HCT116 (cell line): ENCODE data around the gene RFX2. TPM values are rescaled to one million over a fixed set of nuclear protein-coding genes. Genes with fewer than 3 reads are reported as not detected.

ENCODE experiments used
- ATAC-seq: fragments of 200-7000 bp; cut with Tn5 transposase; 2 replicates; pipeline ENCODE4 v1.9.1; 2020; ENCODE audit warnings: mild to moderate bottlenecking, moderate library complexity
- BruUV-seq: library from RNA; stranded (reverse); fragments of 400-500 nt; replicated peaks from 2 replicates; lab custom pipeline; 2021; lab: Mats Ljungman, UMichigan
- CTCF ChIA-PET: fragments of 300-600 bp; sonication (Branson Sonifier 250); formaldehyde crosslinking; loops from one replicate; lab custom pipeline; 2021; ENCODE audit warnings: antibody characterized with exemption; lab: Charles Lee
- POLR2A ChIA-PET: fragments of 300-600, 350-600 bp; sonication (Branson Sonifier 250); formaldehyde crosslinking; loops from one replicate; lab custom pipeline; 2021; ENCODE audit warnings: antibody characterized with exemption; lab: Charles Lee
- RAD21 ChIA-PET, 2 experiments: fragments of 300-600 bp; sonication (Branson Sonifier 250); formaldehyde crosslinking; loops; one replicate each; lab custom pipeline; 2023; ENCODE audit warnings: low total read pairs in 2 of 2; ENCODE audit not compliant: uncharacterized antibody in 2 of 2, unreplicated experiment in 2 of 2, low non-redundant PET in 1 of 2; lab: Charles Lee
- DNase-seq: peaks from one replicate; pipeline ENCODE4 v3.0.0-alpha.2; 2010; ENCODE audit warnings: low read depth, low spot score
- H2AFZ ChIP-seq: fragments of 200-600 bp; shearing (Covaris generic), sonication (generic); 2 replicates; pipeline ENCODE4 v1.6.1; 2017; ENCODE audit warnings: low read depth, mixed run types, mixed read lengths, antibody characterized with exemption, low read length; ENCODE audit not compliant: poor library complexity, severe bottlenecking
- H3K27ac ChIP-seq: 2 replicates; pipeline ENCODE4 v1.5.1; 2012; ENCODE audit warnings: low read depth, low read length
- H3K27me3 ChIP-seq: fragments of 200-600 bp; sonication (generic); 2 replicates; pipeline ENCODE4 v1.6.1; 2016; ENCODE audit warnings: mixed run types, low read length, mixed read lengths; ENCODE audit not compliant: insufficient read depth
- H3K36me3 ChIP-seq, 2 experiments: fragments of 200-500 bp in 1 of 2; fragments of 200-600 bp in 1 of 2; sonication (Bioruptor generic) in 1 of 2; sonication (generic) in 1 of 2; 2 replicates each; pipeline versions ENCODE4 v1.5.1 to v1.6.1; 2014 to 2016; ENCODE audit warnings: low read length in 2 of 2, inconsistent platforms in 1 of 2, mixed read lengths in 1 of 2, mixed run types in 1 of 2; ENCODE audit not compliant: insufficient read depth in 2 of 2, control insufficient read depth in 1 of 2
- H3K4me1 ChIP-seq, 2 experiments: fragments of 200-600 bp in 1 of 2; sonication (generic) in 1 of 2; 2 replicates each; pipeline versions ENCODE4 v1.5.1 to v1.6.1; 2012 to 2017; ENCODE audit warnings: low read length in 2 of 2, inconsistent platforms in 1 of 2, mild to moderate bottlenecking in 1 of 2, mixed read lengths in 1 of 2, mixed run types in 1 of 2, moderate library complexity in 1 of 2; ENCODE audit not compliant: insufficient read depth in 2 of 2, control insufficient read depth in 1 of 2
- H3K4me2 ChIP-seq: fragments of 200-600 bp; sonication (generic); 2 replicates; pipeline ENCODE4 v1.6.1; 2017; ENCODE audit warnings: mixed run types, low read length, mixed read lengths
- H3K4me3 ChIP-seq, 2 experiments: fragments of 200-600 bp in 1 of 2; sonication (generic) in 1 of 2; replicated peaks in 1 of 2; 2 replicates each; pipeline ENCODE4 v1.5.1; 2011 to 2016; ENCODE audit warnings: low read length in 2 of 2, control low read depth in 1 of 2, low read depth in 1 of 2, mild to moderate bottlenecking in 1 of 2, mixed read lengths in 1 of 2, mixed run types in 1 of 2
- H3K79me2 ChIP-seq: fragments of 200-600 bp; sonication (generic); 2 replicates; pipeline ENCODE4 v1.6.1; 2017; ENCODE audit warnings: mild to moderate bottlenecking, mixed run types, low read length, moderate library complexity, mixed read lengths; ENCODE audit not compliant: insufficient read depth
- H3K9ac ChIP-seq: fragments of 200-600 bp; sonication (generic); 2 replicates; pipeline ENCODE4 v1.6.1; 2016; ENCODE audit warnings: low read length, mixed read lengths
- H3K9me2 ChIP-seq: fragments of 200-600 bp; sonication (generic), shearing (Covaris generic); 2 replicates; pipeline ENCODE4 v1.6.1; 2017; ENCODE audit warnings: mixed run types, mild to moderate bottlenecking, moderate library complexity; ENCODE audit not compliant: insufficient read depth
- H3K9me3 ChIP-seq, 2 experiments: fragments of 200-500 bp in 1 of 2; fragments of 200-600 bp in 1 of 2; sonication (Bioruptor generic) in 1 of 2; sonication (generic) in 1 of 2; 2 replicates each; pipeline ENCODE4 v1.6.1; 2014 to 2017; ENCODE audit warnings: low read length in 2 of 2, mixed read lengths in 2 of 2, inconsistent platforms in 1 of 2, low read depth in 1 of 2, mild to moderate bottlenecking in 1 of 2, mixed run types in 1 of 2, moderate library complexity in 1 of 2; ENCODE audit not compliant: control insufficient read depth in 1 of 2, insufficient read depth in 1 of 2
- H4K20me1 ChIP-seq: fragments of 200-600 bp; sonication (generic), shearing (Covaris generic); 2 replicates; pipeline ENCODE4 v1.6.1; 2017; ENCODE audit warnings: mixed run types, mild to moderate bottlenecking, moderate library complexity; ENCODE audit not compliant: insufficient read depth
- EGR1 ChIP-seq: IDR thresholded peaks from 2 replicates; pipeline ENCODE4 v1.6.1; 2012; ENCODE audit warnings: low read depth
- FOSL1 ChIP-seq: IDR thresholded peaks from 2 replicates; pipeline ENCODE4 v1.6.1; 2012; ENCODE audit warnings: low read depth
- POLR2AphosphoS5 ChIP-seq: IDR thresholded peaks from 2 replicates; pipeline ENCODE4 v1.6.1; 2011; ENCODE audit warnings: mild to moderate bottlenecking, low read depth, low read length, moderate library complexity
- REST ChIP-seq: IDR thresholded peaks from 2 replicates; pipeline ENCODE4 v1.6.1; 2012; ENCODE audit warnings: low read depth
- SP1 ChIP-seq: IDR thresholded peaks from 2 replicates; pipeline ENCODE4 v1.6.1; 2012; ENCODE audit warnings: low read depth
- SRF ChIP-seq: IDR thresholded peaks from 2 replicates; pipeline ENCODE4 v1.6.1; 2012; ENCODE audit warnings: low read depth
- TCF7L2 ChIP-seq: IDR thresholded peaks from 2 replicates; pipeline ENCODE4 v1.7.0; 2011; ENCODE audit warnings: borderline replicate concordance, inconsistent platforms; ENCODE audit not compliant: insufficient read depth, insufficient read length; ENCODE audit errors: extremely low read depth
- ZBTB33 ChIP-seq: IDR thresholded peaks from 2 replicates; pipeline ENCODE4 v1.6.1; 2011; ENCODE audit warnings: mild to moderate bottlenecking, low read length, moderate library complexity; ENCODE audit not compliant: insufficient replicate concordance; ENCODE audit errors: extremely low read depth
- ZFX ChIP-seq: fragments of 450-650 bp; IDR thresholded peaks from 2 replicates; pipeline ENCODE4 v1.6.1; 2017
- intact Hi-C: fragments of 100-400 bp; cut with micrococcal nuclease; formaldehyde crosslinking; loops from 2 replicates; pipeline ENCODE4 v1.10.0; 2022
- total RNA-seq: library from RNA; stranded (reverse); gene quantifications from one replicate; pipeline ENCODE4 v1.2.1, GENCODE V29; 2021; ENCODE audit not compliant: unreplicated experiment

Gene RFX2
- total RNA-seq, 1 experiment from 2014 or later, result 13.7 TPM

- no TSS peak for BruUV-seq
- H4K20me1 ChIP-seq, result no peaks in the 10 kb centered on the region
- peaks cover 6 to 14% of the 10 kb centered on the region in 2 experiments; a peak in 3 of 4 replicates for H3K4me1 ChIP-seq
- 0 out of 4 replicates have a peak, but pooled peaks cover 0 to 3% of the 10 kb centered on the region in 2 experiments for H3K9me3 ChIP-seq
- TF ChIP-seq ZFX (no peak), REST (no peak), SP1 (no peak), FOSL1 (no peak), EGR1 (no peak), ZBTB33 (no peak), SRF (no peak), POLR2AphosphoS5 (no peak), TCF7L2 (no peak)
- no peaks in the 10 kb centered on the region for H3K9me2 ChIP-seq
- H3K4me2 ChIP-seq, result no peak overlapping the region
- H3K4me3 ChIP-seq, result no peak overlapping the region
- POLR2A ChIA-PET, result interaction anchor here (0.6 kb wide), 1 partner anchor 1260 kb away, joined by 3 read pairs; no protein-coding TSS in a partner anchor
- no peaks in the 10 kb centered on the region for H3K27me3 ChIP-seq
- no peak overlapping the region for H3K27ac ChIP-seq
- no peak for ATAC-seq
- RAD21 ChIA-PET, result no interaction called here
- CTCF ChIA-PET, result no interaction called here
- no peak overlapping the region for H3K9ac ChIP-seq
- no peak overlapping the region for H2AFZ ChIP-seq
- H3K36me3 ChIP-seq, result no peaks in the 10 kb centered on the region
- intact Hi-C loops, result no loop called here
- H3K79me2 ChIP-seq, result peaks cover 9% of the 10 kb centered on the region
- no peak for DNase-seq
These were observed 3.4 kb upstream of the RFX2 start for GRCh38 chr19:6113616-6114188.
